Skin epidermis (tissue), 12 donors: Measurements from ENCODE around the gene FOXP1.

Source experiments
- H3K27ac ChIP-seq, 21 experiments: fragments of 200-600 bp; sonication (generic) in 11 of 21; one replicate each; pipeline ENCODE4 v1.5.0; 2020; ENCODE audit warnings: mild to moderate bottlenecking in 3 of 21, inconsistent platforms in 2 of 21, moderate library complexity in 2 of 21
- H3K4me3 ChIP-seq, 7 experiments: fragments of 200-600 bp; sonication (generic) in 2 of 7; one replicate each; pipeline ENCODE4 v1.5.0; 2020; ENCODE audit warnings: inconsistent platforms in 2 of 7, mild to moderate bottlenecking in 2 of 7, moderate library complexity in 1 of 7

FOXP1 gene

DNA sequence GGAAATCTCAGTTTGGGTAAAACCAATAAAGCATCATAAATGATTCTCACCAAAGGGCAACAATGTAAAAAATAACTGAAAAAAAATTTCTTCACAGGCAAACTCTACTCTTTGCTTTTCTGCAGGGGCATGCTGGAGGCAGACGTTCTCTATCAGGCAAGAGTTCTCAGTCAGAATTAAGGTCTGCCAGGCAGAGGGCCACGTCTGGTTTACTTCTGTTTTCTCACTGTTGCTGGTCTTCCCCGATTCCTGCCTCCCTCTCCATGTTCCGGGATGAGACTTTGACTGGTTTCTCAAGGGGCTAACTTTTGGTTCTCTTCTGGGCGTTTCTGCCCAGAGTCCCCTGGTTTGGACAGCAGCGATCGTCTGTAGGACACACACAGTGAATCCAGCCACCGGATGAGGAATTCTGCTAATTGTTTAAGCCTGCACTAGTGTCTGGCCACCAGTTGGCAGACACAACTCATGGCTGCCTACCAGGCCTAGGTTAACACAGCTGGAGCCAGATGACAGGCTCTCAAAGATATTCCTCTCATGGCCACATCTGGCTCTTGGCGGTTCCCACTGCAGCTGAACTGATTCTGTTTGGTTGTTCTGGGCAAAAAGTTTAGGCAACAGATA, 273.1 kb downstream of the FOXP1 start:
- Histone ChIP-seq H3K4me3 (no peak overlapping the region), H3K27ac (peak overlapping the region in 6 of 21 experiments; percentile 24 to 60 (median 44))

- Histone ChIP-seq H3K4me3 (no peak overlapping the region), H3K27ac (peak overlapping the region in 3 of 21 experiments; percentile 24 to 60 (median 51))
These were observed 273.6 kb downstream of the FOXP1 start for GRCh38 chr3:71309886-71310285.

GRCh38 chr3:71309342-71309741, 274.2 kb downstream of the FOXP1 start:
- H3K4me3 ChIP-seq: no peak overlapping the region
- peak overlapping the region in 1 of 21 experiments; percentile 27 for H3K27ac ChIP-seq

- Histone ChIP-seq H3K27ac (no peak overlapping the region), H3K4me3 (no peak overlapping the region)
These were observed 274.7 kb downstream of the FOXP1 start for GRCh38 chr3:71308836-71309235.

- Histone ChIP-seq H3K27ac (no peak overlapping the region), H3K4me3 (no peak overlapping the region)
These were observed 275.4 kb downstream of the FOXP1 start for GRCh38 chr3:71307991-71308697.

DNA sequence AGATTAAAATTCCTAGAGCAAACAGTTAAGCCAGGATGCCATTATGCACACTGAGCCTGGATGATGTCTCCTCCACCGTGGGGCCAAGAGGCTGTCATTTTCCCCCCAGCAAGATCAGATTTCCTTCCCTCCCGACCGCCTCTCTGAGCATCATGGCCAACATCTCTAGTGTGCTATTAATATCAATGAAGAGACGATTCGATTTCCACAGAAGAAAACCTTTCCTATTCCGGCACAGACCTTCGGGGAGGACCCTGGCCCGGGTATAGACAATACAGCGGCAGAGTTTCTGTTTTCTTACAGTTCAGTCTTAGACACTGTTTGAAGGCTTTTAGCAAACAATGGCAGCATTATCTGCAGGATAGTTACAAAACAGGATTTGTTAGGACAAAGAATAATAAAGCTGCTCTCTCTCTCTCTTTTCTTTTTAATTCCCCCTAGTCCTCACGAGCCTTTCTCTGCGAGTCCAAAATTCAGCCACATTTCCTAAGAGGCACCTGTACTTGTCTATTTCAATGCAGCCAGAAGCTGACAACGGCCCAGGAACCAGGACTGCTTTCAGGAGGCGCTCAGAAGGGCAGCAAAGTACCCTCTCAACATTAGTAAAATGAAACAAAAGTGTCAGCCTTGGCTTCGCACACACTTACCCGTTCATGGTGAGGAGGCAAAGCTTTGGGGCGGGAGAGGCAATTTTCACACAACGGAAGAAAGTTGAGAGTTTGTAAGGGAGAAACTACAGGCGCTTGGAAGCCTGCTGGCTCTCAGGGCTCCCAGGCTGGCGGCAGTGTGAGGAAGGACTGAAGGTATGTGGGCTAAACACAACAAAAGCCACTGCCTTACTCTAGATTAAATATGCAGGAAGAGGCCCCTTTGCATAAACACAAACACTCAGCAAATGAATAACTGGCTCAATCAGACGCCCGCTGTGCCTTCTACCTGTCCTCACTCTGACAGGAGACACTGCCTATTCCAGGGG, 278.0 kb downstream of the FOXP1 start:
- Histone ChIP-seq H3K27ac (peak overlapping the region in 13 of 21 experiments; percentile 4 to 66 (median 42)), H3K4me3 (peak overlapping the region in 4 of 7 experiments; percentile 3 to 19 (median 13))

DNA sequence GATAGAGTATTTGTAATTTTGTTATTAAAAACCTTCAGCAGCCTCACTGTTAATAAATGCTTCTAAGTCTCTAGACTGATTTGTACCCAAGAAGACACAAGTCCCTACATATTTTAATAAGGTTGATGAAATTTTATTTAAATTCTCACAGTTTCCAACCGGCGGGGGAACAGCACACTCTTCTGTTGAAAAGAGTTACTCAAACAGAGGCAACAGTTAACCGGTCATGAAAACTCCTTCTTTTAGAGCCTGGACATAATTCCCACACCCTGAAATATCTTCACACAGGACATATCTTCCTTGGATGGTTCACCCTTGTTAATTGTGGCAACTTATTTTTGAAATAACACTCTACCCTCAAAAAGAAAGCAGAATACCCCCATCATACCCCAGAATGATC, 278.8 kb downstream of the FOXP1 start:
- peak overlapping the region in 1 of 7 experiments; percentile 19 for H3K4me3 ChIP-seq
- peak overlapping the region in 4 of 21 experiments; percentile 13 to 63 (median 32) for H3K27ac ChIP-seq

- no peak overlapping the region for H3K4me3 ChIP-seq
These were observed 279.3 kb downstream of the FOXP1 start for GRCh38 chr3:71304247-71304646.

GRCh38 chr3:71303627-71304200, 279.8 kb downstream of the FOXP1 start:
- H3K27ac ChIP-seq: no peak overlapping the region

More at GRCh38 chr3:71304247-71304646, 279.3 kb downstream of the FOXP1 start:
- no peak overlapping the region for H3K27ac ChIP-seq

GRCh38 chr3:71302604-71303003, 280.9 kb downstream of the FOXP1 start:
- no peak overlapping the region for H3K4me3 ChIP-seq
- no peak overlapping the region for H3K27ac ChIP-seq

More at GRCh38 chr3:71303627-71304200, 279.8 kb downstream of the FOXP1 start:
- no peak overlapping the region for H3K4me3 ChIP-seq

DNA sequence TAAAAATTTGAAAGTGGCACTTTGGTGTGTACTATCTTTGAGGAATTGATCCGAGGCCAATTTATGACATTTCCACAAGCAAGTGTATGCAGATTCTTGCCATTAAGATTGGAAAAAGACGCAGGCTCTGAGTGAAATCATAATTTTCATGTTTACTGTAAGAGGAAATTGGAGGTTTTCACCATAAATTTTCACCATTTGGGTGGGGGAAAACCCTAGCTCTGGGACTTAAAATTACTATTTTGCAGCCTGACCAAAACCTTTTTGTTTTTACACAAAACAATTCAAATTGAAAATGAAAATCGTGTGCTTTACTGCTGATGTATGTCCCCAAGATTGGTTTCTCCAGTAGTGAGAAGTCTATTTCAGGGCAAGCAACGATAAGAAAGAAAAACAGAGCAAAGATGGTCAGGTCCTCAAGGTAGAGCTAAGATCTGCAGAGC, 282.6 kb downstream of the FOXP1 start:
- Histone ChIP-seq H3K27ac (no peak overlapping the region), H3K4me3 (no peak overlapping the region)

- Histone ChIP-seq H3K27ac (peak overlapping the region in 1 of 21 experiments; percentile 8), H3K4me3 (no peak overlapping the region)
These were observed 284.4 kb downstream of the FOXP1 start for GRCh38 chr3:71299160-71299559.

DNA sequence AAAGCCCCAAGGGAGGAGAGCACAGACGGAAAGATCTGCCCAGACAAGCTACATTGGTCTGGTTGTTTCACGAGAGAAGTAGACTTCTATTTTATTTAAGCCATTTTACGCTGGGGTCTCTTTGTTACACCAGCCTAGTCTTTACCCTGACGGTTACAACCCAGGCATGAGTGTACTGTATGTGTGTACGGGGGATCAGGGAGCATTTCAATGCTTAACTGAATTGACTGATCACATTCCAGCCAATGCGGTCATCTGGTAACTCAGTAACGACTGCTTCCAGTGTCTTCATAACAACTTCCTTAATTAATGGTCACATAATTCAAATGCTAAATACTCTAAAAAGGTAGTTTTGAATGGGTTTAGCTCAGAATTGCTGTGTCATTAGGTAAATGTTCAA, 288.6 kb downstream of the FOXP1 start:
- Histone ChIP-seq H3K27ac (no peak overlapping the region), H3K4me3 (no peak overlapping the region)

GRCh38 chr3:71290301-71290700, 293.2 kb downstream of the FOXP1 start:
- Histone ChIP-seq H3K4me3 (no peak overlapping the region), H3K27ac (no peak overlapping the region)

DNA sequence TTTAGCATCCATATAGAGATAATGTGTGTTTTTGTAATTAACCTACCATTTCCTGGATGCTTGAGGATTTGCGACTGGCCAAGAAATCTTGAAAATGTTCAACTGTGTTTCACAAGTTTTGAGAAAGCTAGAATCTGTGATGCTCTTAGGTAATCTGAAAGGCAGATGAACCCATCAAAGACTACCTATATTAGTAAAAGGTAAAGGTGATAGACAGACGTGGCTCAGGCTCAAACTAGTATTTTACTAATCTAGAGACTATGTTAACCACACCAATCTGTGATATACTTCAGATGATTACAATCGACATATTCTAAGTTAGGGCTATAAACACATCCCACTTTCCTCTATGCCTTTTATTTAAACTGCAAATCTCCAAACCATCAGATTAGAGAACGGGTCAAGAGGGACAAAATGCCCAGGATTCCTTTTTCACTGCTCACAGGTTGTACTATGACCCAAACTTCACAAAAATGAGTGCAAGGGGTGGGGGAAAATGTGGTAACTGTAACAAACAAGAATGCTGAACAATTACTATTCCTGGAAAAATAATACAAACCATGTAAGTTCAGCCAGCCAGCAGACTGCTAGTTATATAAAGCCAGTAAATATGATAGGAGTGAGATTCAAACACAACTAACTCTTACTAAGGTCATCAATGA, 295.1 kb downstream of the FOXP1 start:
- Histone ChIP-seq H3K4me3 (no peak overlapping the region), H3K27ac (no peak overlapping the region)

DNA sequence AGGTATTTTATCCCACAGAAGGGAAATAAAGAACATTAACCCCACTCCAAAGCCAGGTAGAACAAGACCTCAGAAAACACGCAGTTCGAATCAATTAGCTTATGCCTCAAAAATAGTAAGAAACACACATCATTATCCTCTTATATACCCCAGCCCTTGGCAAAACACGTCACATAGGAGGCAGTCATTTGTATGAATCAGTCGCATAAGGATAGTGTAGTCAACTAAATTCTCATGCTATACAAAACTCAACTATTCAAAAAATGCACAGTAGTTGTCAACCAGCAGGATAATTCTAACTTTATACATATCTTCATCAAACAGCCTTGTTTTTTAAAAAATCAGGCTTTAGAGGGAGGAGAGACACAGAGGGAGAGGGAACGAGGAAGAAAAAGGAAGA, 298.4 kb downstream of the FOXP1 start:
- H3K4me3 ChIP-seq: no peak overlapping the region

DNA sequence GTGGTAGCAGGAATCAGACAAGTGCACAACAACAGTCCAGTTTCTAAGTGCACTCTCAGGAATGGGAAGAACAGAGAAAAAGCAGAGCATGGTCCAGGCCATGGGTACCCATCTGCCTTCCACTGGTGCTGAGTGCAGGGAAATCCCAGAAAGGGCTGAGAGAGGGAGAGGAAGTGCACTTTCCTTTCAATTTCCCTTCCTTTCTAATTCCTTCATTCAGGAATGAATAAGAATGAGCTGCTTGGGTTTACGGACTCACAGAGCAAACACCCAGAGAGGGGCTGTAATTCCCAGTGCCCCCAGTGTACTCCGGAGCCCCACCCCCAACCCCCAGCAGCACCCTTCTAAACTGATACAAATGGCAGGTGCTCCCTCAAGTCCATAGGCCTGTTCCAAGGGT, 300.6 kb downstream of the FOXP1 start:
- H3K4me3 ChIP-seq: no peak overlapping the region
- no peak overlapping the region for H3K27ac ChIP-seq

More for the DNA sequence above, 298.4 kb downstream of the FOXP1 start:
- no peak overlapping the region for H3K27ac ChIP-seq

DNA sequence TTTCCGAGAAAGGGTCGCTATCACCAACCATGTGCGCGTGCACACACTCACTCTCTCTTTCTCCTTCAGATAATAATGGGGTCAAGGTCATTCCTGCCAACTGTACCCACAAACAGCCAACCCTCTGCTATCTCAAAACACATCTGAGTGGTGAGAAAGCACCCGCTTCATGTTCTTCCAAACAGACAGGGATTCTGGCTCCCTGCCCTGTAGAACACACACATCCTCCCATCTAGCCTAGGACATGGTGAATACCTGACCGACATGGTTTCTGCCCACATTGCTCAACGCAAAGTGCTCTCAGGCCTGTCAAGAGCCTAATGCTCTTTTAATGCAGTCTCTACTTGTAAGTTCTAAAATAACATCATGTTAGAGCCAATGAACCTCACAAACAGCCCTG, 302.2 kb downstream of the FOXP1 start:
- no peak overlapping the region for H3K27ac ChIP-seq
- H3K4me3 ChIP-seq: no peak overlapping the region

DNA sequence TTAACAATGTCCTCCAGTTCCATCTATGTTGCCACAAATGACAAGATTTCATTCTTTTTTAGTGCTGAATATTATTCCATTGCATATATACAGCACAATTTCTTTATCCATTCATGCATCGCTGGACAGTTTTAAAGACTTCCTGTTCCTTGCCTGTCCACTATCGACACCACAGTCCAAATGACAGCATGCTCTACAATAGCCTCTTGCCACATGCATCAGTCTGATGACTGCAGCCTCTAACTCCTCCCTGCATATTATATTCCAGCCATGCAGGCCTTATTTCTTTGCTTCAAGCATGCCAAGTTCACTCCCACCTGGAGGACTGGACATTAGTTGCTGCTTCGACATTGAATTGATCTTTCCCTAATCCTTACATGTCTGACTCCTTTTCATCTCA, 306.2 kb downstream of the FOXP1 start:
- H3K27ac ChIP-seq: no peak overlapping the region

More for the DNA sequence above, 306.2 kb downstream of the FOXP1 start:
- H3K4me3 ChIP-seq: no peak overlapping the region
